GM19397 (cell line): ENCODE measurements around the gene MYL11.
A peak's percentile ranks its signal among the peaks of the same experiment; 100 is the strongest.
"Not testable (repeated sequence)": the region's sequence is repeated elsewhere in the genome, so short reads cannot be mapped to it uniquely, and the experiment has no call there.

Experiments
- ATAC-seq: cut with Tn5 transposase; IDR thresholded peaks from one replicate; pipeline ENCODE4 v1.9.1; 2021; ENCODE audit warnings: mild to moderate bottlenecking, moderate library complexity; ENCODE audit not compliant: unreplicated experiment

Gene MYL11

DNA sequence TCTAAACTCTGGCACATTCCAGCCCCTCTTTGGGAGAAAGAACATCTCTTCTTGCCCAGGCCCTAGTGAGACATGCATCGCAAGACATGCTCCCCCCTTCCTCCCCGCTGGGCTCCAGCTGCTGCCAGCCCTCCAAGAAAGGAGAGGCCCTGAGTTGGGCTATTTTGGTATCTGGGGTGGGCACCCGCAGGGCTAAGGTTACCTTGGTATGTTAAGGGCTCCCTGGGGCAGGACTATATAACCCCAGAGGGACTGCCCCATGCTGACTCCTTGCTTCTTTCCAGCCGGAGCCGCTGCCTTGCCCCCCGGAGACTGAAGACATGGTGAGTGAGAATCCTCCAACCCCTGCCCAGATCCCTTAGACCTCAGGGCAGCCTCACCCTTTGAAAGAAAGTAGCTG is at the start of gene MYL11:
Gene MYL11 (plus strand): TSS at position 265 of the 400 bp plus-strand sequence. CDS start 56 bp downstream, at position 321.
- no peak for ATAC-seq

DNA sequence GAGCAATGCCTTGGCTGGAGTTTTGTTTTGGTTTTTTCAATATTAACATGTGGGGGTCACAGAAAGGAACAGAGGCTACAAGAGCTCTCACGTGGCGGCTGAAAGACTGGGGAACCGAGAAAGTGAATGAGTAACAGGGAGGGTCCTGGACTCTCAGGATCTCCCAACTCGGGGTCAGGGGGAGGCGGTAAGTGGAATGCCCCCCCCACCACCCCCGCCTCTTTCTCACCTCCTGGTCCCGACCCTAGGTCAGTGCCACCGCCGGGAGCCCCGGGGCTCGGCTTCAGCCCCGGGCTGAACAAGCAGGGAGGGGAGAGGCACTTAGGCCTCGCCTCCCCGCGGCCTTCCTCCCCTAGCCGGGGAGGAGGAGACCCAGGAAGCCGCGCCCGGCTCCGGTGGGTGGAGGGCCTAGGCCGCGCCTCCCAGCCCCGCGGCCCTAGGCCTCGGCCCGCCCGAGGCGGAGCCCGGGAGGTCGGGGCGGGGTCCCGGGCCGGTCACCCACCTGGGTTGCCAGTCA is 40.1 kb upstream of the MYL11 start:
- peak; percentile 89 for ATAC-seq

DNA sequence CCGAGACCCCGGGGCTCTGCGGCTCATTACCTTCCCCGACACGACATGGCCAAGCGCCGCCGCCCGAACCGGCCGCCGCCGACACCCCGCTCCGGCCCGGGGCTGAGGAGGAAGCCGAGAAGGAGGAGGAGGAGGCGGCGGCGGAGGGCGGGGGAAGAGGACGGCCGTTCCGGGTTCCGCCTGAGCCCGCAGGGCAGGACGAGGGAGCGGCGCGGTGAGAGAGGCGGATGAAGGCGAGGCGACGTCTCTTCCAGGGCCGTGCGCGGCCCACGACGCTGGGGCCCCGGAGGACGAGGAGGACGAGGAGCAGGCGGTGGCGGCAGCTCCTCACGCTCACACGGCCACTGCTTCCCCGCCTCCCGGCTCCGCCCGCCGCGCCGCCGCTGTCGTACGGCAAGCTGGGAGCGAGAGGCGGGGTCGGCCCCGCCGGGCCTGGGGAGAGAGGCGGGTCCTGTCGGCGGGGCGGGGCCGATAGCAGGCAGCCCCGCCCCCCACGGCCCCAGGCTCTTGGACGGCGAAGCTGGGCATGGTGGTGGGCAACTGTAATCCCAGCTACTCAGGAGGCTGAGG is 39.5 kb upstream of the MYL11 start:
- peak; percentile 77 for ATAC-seq

DNA sequence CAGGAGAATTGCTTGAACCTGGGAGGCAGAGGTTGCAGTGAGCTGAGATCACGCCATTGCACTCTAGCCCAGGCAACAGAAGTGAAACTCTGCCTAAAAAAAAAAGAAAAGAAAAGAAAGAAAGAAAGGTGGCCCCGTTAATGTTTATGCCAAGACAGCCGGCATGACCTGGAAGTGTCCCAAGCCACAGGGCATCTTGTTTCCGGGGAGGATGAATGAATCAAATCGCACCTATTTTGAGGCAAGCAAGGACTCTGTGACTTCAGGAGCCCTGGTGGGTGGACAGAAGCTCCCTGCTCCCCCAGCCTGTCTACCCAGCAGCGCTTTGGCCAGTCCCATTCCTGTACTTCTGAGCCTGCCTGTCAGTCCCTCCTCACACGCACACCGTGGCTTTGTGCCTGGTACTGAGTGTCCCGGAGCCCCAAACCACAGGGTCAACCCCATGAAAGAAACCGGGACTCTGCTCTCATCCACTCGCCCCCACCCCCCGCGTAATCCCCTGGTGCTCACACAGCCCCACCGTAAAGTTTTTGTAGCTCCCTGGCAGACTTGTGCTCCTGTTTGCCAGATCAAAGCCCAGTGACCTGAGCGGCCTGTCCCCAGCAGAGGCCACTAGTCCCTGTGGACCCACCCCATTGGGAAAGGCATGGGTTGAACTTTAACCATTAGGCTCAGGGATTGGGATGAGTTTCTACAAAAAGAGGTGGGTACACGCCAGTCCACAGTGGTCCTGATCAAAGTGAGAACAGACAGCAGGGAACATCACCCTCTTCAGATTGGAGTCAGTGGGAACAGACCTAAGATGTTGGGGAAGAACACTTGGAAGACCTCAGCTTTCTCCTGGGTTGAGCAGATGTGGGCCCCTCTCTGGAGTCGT is 38.8 kb upstream of the MYL11 start:
- no peak for ATAC-seq

GRCh38 chr16:30337964-30338357 is 36.6 kb upstream of the MYL11 start:
- not testable (repeated sequence) for ATAC-seq

- not testable (repeated sequence) for ATAC-seq
Observed at GRCh38 chr16:30338715-30339114, 35.9 kb upstream of the MYL11 start.

GRCh38 chr16:30340621-30341020 is 34.0 kb upstream of the MYL11 start:
- no peak for ATAC-seq

- not testable (repeated sequence) for ATAC-seq
Observed at GRCh38 chr16:30341971-30342370, 32.6 kb upstream of the MYL11 start.

DNA sequence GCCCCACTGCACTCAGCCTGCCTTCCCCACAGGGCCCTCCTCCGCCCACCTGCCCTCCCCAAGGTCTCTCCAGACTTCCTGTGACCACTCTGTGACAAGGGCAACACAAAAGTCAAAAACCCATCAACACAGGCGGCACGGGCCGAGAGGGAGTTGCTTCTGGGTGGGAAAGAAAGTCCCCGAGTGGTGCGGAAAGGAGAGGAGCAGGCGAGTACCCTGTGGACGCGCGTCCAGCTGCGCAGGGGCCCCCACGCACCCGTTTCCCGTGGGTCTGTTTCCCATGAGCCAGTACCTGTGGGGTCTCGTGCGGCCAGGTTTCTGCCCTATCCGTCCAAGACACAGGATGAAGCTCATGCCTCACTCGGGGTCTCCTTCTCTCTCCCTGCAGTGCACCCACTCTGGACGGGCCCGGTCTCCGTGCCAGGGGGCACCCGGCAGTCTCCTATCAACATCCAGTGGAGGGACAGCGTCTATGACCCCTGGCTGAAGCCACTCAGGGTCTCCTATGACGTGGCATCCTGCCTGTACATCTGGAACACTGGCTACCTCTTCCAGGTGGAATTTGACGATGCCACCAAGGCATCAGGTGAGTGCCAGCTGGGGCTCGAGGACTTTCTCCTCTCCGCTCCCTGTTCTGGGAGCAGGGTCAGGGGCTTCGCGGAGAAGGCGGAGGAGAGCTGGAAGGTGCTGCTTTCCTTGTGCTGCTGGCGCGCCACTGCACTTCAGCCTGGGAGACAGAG is 31.7 kb upstream of the MYL11 start:
- ATAC-seq, result no peak

DNA sequence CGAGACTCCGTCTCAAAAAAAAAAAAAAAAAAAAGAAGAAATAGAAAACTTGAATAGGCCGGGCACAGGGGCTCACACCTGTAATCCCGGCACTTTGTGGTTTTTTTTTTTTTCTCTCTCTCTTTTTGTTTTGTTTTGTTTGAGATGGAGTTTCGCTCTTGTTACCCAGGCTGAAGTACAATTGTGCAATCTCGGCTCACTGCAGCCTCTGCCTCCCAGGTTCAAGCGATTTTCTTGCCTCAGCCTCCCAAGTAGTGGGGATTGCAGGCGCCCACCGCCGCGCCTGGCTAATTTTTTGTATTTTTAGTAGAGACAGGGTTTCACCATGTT is 31.1 kb upstream of the MYL11 start:
- ATAC-seq, result not testable (repeated sequence)

GRCh38 chr16:30346286-30346685 is 28.3 kb upstream of the MYL11 start:
- ATAC-seq, result no peak

- no peak for ATAC-seq
Observed at GRCh38 chr16:30348113-30348512, 26.5 kb upstream of the MYL11 start.

DNA sequence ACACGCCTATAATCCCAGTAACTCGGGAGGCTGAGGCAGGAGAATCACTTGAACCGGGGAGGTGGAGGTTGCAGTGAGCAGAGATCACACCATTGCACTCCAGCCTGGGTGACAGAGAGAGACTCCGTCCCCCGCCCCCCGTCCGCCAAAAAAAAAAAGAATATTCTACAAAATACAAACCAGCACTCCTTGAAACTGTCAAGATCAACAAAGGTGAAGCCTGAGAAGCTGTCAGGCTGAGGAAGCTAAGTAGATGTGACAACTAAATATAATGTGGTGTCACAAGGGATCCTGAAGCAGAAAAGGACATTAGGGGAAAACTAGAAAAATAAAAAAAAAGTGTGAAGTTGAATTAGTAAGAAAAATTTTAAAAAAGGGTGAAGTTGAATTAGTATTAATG is 25.7 kb upstream of the MYL11 start:
- ATAC-seq, result no peak

GRCh38 chr16:30349675-30350074 is 24.9 kb upstream of the MYL11 start:
- peak; percentile 44 for ATAC-seq

- no peak for ATAC-seq
Observed at GRCh38 chr16:30350134-30350871, 24.3 kb upstream of the MYL11 start.

DNA sequence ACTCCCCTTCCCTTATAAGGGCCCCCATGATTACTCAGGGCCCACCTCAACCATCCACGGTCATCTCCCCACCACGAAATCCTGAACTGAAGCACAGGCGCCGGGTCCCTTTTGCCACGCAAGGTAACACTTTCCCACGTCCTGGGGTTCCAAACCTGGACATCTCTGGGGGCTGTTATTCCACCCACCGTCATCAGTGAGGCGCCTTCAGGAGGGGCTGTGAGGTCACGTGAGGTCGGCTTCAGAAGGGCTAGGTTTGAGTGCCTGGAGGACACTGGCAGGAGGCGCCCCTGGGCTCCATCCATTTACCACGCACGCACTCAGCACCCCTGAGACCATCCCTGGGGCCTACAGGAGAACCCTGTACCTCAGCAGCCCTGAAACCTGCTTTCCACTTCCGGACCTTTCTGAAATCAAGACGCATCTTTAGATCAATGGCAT is 23.6 kb upstream of the MYL11 start:
- ATAC-seq, result no peak

GRCh38 chr16:30351586-30352419 is 22.8 kb upstream of the MYL11 start:
- ATAC-seq, result no peak

- no peak for ATAC-seq
Observed at GRCh38 chr16:30352488-30353401, 21.9 kb upstream of the MYL11 start.
